HepG2 (cell line): ENCODE results near the gene CNIH3. TPM values are rescaled to one million over a fixed set of nuclear protein-coding genes. Genes with fewer than 3 reads are reported as not detected.

ENCODE experiments used
- ATAC-seq: fragments of 200-7000 bp; cut with Tn5 transposase; 3 replicates; pipeline ENCODE4 v1.9.1; 2020; ENCODE audit warnings: mild to moderate bottlenecking, moderate library complexity
- BruUV-seq: library from RNA; stranded (reverse); fragments of 400-500 nt; replicated peaks from 2 replicates; lab custom pipeline; 2021; lab: Mats Ljungman, UMichigan
- CTCF ChIA-PET: fragments of 300-600 bp; formaldehyde crosslinking; extraction: SDS; loops from one replicate; lab custom pipeline; 2021; ENCODE audit warnings: low total read pairs, inconsistent platforms, low intra/inter-chr PET ratio; lab: Yijun Ruan, JAX
- POLR2A ChIA-PET: fragments of 350-600 bp; sonication (Branson Sonifier 250); formaldehyde crosslinking; loops from one replicate; lab custom pipeline; 2020; ENCODE audit warnings: antibody characterized with exemption, inconsistent platforms; lab: Yijun Ruan, JAX
- DNase-seq: peaks from one replicate; pipeline ENCODE4 v3.0.0-alpha.2; 2015; ENCODE audit warnings: low spot score
- FAIRE-seq: peaks from 3 replicates; lab custom pipeline; 2011; peaks lifted over from hg19 to GRCh38; lab: Jason Lieb, UNC
- H2AFZ ChIP-seq: one replicate; pipeline ENCODE4 v1.6.1; 2011; ENCODE audit warnings: low read length, inconsistent platforms
- H3K27ac ChIP-seq: fragments of 300-600 bp; 3 replicates; pipeline ENCODE4 v1.8.0; 2011; ENCODE audit warnings: mixed run types, mild to moderate bottlenecking, mixed read lengths, low read length, inconsistent platforms; ENCODE audit not compliant: insufficient read depth; ENCODE audit errors: extremely low read length
- H3K27me3 ChIP-seq, 2 experiments: fragments of 200-600 bp in 1 of 2; 2 replicates in 1 of 2; 3 replicates in 1 of 2; pipeline versions ENCODE4 v1.6.0 to v1.8.0; 2011; ENCODE audit warnings: low read length in 2 of 2, mild to moderate bottlenecking in 2 of 2, moderate library complexity in 2 of 2, inconsistent platforms in 1 of 2; ENCODE audit not compliant: insufficient read depth in 2 of 2, control insufficient read depth in 1 of 2
- H3K36me3 ChIP-seq, 2 experiments: fragments of 200-600 bp in 1 of 2; replicated peaks in 1 of 2; 2 replicates in 1 of 2; 3 replicates in 1 of 2; pipeline versions ENCODE4 v1.5.1 to v1.8.0; 2011; ENCODE audit warnings: low read length in 2 of 2, inconsistent platforms in 1 of 2; ENCODE audit not compliant: insufficient read depth in 2 of 2, control insufficient read depth in 1 of 2
- H3K4me1 ChIP-seq: 2 replicates; pipeline ENCODE4 v1.5.1; 2012; ENCODE audit warnings: low read length, inconsistent platforms; ENCODE audit not compliant: insufficient read depth
- H3K4me2 ChIP-seq: 2 replicates; pipeline ENCODE4 v1.6.0; 2011; ENCODE audit warnings: low read depth, low read length, inconsistent platforms
- H3K4me3 ChIP-seq, 3 experiments: fragments of 200-600 bp in 1 of 3; sonication (generic), shearing (Covaris generic) in 1 of 3; replicated peaks in 1 of 3; 2 replicates each; pipeline ENCODE4 v1.5.1; 2011 to 2016; ENCODE audit warnings: low read length in 3 of 3, inconsistent platforms in 2 of 3, low read depth in 2 of 3, mild to moderate bottlenecking in 2 of 3, control low read depth in 1 of 3, mixed read lengths in 1 of 3; ENCODE audit not compliant: insufficient read depth in 1 of 3
- H3K79me2 ChIP-seq: one replicate; pipeline ENCODE4 v1.6.1; 2011; ENCODE audit warnings: low read length, inconsistent platforms; ENCODE audit not compliant: insufficient read depth
- H3K9ac ChIP-seq: 2 replicates; pipeline ENCODE4 v1.6.0; 2011; ENCODE audit warnings: mild to moderate bottlenecking, low read depth, low read length, inconsistent platforms; ENCODE audit not compliant: insufficient read depth
- H3K9me3 ChIP-seq: 2 replicates; pipeline ENCODE4 v1.5.1; 2012; ENCODE audit warnings: mild to moderate bottlenecking, low read length
- H4K20me1 ChIP-seq: 2 replicates; pipeline ENCODE4 v1.6.0; 2011; ENCODE audit warnings: inconsistent platforms, mild to moderate bottlenecking, low read length, moderate library complexity; ENCODE audit not compliant: insufficient read depth
- CENPX ChIP-seq: sonication (generic); formaldehyde crosslinking; IDR thresholded peaks from 2 replicates; pipeline ENCODE4 v1.9.0; 2021; ENCODE audit warnings: mild to moderate bottlenecking, missing genetic modification reagents, moderate library complexity
- HHEX ChIP-seq: IDR thresholded peaks from 2 replicates; pipeline ENCODE4 v1.6.1; 2016; ENCODE audit warnings: control low read depth
- HOXA7 ChIP-seq: sonication (generic); formaldehyde crosslinking; IDR thresholded peaks from 2 replicates; pipeline ENCODE4 v1.8.1; 2022; ENCODE audit warnings: mild to moderate bottlenecking, missing genetic modification reagents, moderate library complexity
- KAT8 ChIP-seq: IDR thresholded peaks from 2 replicates; pipeline ENCODE4 v1.6.1; 2016; ENCODE audit warnings: missing genetic modification reagents, missing compliant biosample characterization
- MYC ChIP-seq: sonication (generic); formaldehyde crosslinking; IDR thresholded peaks from 2 replicates; pipeline ENCODE4 v1.9.0; 2021; ENCODE audit warnings: missing genetic modification reagents, borderline replicate concordance
- NFATC3 ChIP-seq: sonication (generic); formaldehyde crosslinking; IDR thresholded peaks from 2 replicates; pipeline ENCODE4 v1.5.1; 2020; ENCODE audit warnings: mild to moderate bottlenecking, missing genetic modification reagents
- RFX3 ChIP-seq: IDR thresholded peaks from 2 replicates; pipeline ENCODE4 v1.6.1; 2016; ENCODE audit warnings: missing biosample characterization, missing genetic modification reagents
- RNF2 ChIP-seq: fragments of 450-650 bp; conservative IDR thresholded peaks from 2 replicates; pipeline ENCODE4 v1.6.1; 2016; ENCODE audit warnings: low read depth
- TOPORS ChIP-seq: sonication (generic); formaldehyde crosslinking; IDR thresholded peaks from 2 replicates; pipeline ENCODE4 v1.8.0; 2023; ENCODE audit warnings: mild to moderate bottlenecking, missing genetic modification reagents
- ZBTB38 ChIP-seq: sonication (generic); formaldehyde crosslinking; IDR thresholded peaks from 2 replicates; pipeline ENCODE4 v1.5.1; 2020; ENCODE audit warnings: mild to moderate bottlenecking, missing genetic modification reagents
- ZNF12 ChIP-seq: sonication (generic); formaldehyde crosslinking; IDR thresholded peaks from 2 replicates; pipeline ENCODE4 v1.5.0; 2020; ENCODE audit warnings: missing genetic modification reagents
- ZNF251 ChIP-seq: sonication (generic); formaldehyde crosslinking; IDR thresholded peaks from 2 replicates; pipeline ENCODE4 v1.9.0; 2021; ENCODE audit warnings: mild to moderate bottlenecking, missing genetic modification reagents
- WGBS: methylation state at CpG from one replicate; pipeline ENCODE4 v1.1.6; 2017; ENCODE audit warnings: low lambda C conversion rate; 5-methylcytosine and 5-hydroxymethylcytosine counted together
- in situ Hi-C: cut with HindIII; loops from 2 replicates; pipeline ENCODE4 v1.10.0; 2017; ENCODE audit warnings: low pct_unique_long_range_greater_than_20kb; ENCODE audit not compliant: extremely low pct_ligation_motif_present
- intact Hi-C: fragments of 100-400 bp; cut with micrococcal nuclease; formaldehyde crosslinking; loops from one replicate; pipeline ENCODE4 v1.10.0; 2022; ENCODE audit not compliant: unreplicated experiment
- polyA plus RNA-seq, 8 experiments: library from polyadenylated mRNA; depleted of rRNA in 3 of 8; stranded (reverse) in 7 of 8; unstranded in 1 of 8; fragments of >200 nt; fragmentation: Illumina TruSeq in 4 of 8; extraction: Trizol in 4 of 8; gene quantifications; 2 replicates each; pipeline versions ENCODE4 v1.2.1 to v1.2.3, GENCODE V29; 2011 to 2016; ENCODE audit warnings: low read depth in 4 of 8, missing spikeins in 1 of 8, mixed read lengths in 1 of 8; ENCODE audit not compliant: insufficient read depth in 1 of 8
- total RNA-seq, 5 experiments: library from RNA; depleted of rRNA; stranded (reverse); fragments of >200 nt; fragmentation: Illumina TruSeq; extraction: Trizol; gene quantifications; 2 replicates each; pipeline ENCODE4 v1.2.3, GENCODE V29; 2016; ENCODE audit warnings: low read depth in 1 of 5
- TF ChIP-seq, protein P1 (sequence below): sonication (generic); formaldehyde crosslinking; IDR thresholded peaks from 2 replicates; pipeline ENCODE4 v1.5.0; 2020; ENCODE audit warnings: missing genetic modification reagents
- TF ChIP-seq, protein P2 (sequence below): sonication (generic); formaldehyde crosslinking; IDR thresholded peaks from 2 replicates; pipeline ENCODE4 v1.4.0; 2020; ENCODE audit warnings: missing genetic modification reagents
- TF ChIP-seq, protein P3 (sequence below): sonication (generic); formaldehyde crosslinking; IDR thresholded peaks from 2 replicates; pipeline ENCODE4 v1.4.0; 2020; ENCODE audit warnings: missing genetic modification reagents
- TF ChIP-seq, protein P4 (sequence below): sonication (generic); formaldehyde crosslinking; IDR thresholded peaks from 2 replicates; pipeline ENCODE4 v1.4.0; 2020; ENCODE audit warnings: missing genetic modification reagents
- TF ChIP-seq, protein P5 (sequence below): sonication (generic); formaldehyde crosslinking; IDR thresholded peaks from 2 replicates; pipeline ENCODE4 v1.5.0; 2020; ENCODE audit warnings: missing genetic modification reagents

Gene CNIH3
- total and polyA plus RNA-seq, 2 of the 13 experiments (the other 11 are each of a cell fraction or from before 2014, with no cell fraction given) = 0.36 to 1.1 TPM

DNA sequence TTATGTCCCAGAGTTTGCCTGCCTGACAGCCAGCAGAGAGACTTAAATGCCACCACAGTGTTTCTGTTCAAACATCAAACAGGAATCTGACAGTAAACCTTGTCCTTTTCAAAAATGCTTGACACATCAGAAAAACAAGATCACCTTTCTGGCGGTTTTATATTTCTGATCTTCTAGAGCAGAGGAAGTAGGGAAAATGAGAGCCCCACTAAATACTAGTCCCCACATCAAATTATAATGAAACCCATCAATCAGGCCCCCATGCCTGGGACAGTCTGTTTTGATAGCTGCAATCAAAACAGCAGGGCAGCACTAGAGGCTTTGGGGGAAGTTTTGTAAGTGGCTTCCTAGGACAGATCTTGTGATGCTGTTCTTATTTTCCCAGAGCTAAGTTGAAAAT is 129.3 kb downstream of the CNIH3 start:
- intact Hi-C loops (no loop called here), in situ Hi-C loops (no loop called here)
- DNase-seq (no peak), FAIRE-seq (no peak), ATAC-seq (no peak)
- CTCF ChIA-PET = no interaction called here
- Histone ChIP-seq H3K9ac (no peak overlapping the region), H3K27ac (no peak overlapping the region), H3K4me2 (no peak overlapping the region), H3K4me1 (no peaks in the 10 kb centered on the region), H3K36me3 (no peaks in the 10 kb centered on the region), H3K79me2 (no peaks in the 10 kb centered on the region), H3K9me3 (no peaks in the 10 kb centered on the region), H3K4me3 (no peak overlapping the region), H4K20me1 (no peaks in the 10 kb centered on the region), H2AFZ (no peak overlapping the region), H3K27me3 (peaks cover 0 to 4% of the 10 kb centered on the region in 2 experiments; a peak in 1 of 5 replicates)
- no TSS peak for BruUV-seq
- WGBS = 64% methylated on average over 1 of the region's 1 CpG
- POLR2A ChIA-PET = no interaction called here
- TF ChIP-seq MYC (no peak), TOPORS (CRISPR knock-in tag) (no peak), CENPX (CRISPR knock-in tag) (no peak), ZNF251 (CRISPR knock-in tag) (no peak), KAT8 (CRISPR knock-in tag) (no peak), ZNF12 (CRISPR knock-in tag) (no peak), HOXA7 (CRISPR knock-in tag) (no peak), RFX3 (CRISPR knock-in tag) (no peak), HHEX (CRISPR knock-in tag) (no peak), ZBTB38 (no peak), NFATC3 (CRISPR knock-in tag) (no peak), RNF2 (no peak)
- TF ChIP-seq, protein P1, sequence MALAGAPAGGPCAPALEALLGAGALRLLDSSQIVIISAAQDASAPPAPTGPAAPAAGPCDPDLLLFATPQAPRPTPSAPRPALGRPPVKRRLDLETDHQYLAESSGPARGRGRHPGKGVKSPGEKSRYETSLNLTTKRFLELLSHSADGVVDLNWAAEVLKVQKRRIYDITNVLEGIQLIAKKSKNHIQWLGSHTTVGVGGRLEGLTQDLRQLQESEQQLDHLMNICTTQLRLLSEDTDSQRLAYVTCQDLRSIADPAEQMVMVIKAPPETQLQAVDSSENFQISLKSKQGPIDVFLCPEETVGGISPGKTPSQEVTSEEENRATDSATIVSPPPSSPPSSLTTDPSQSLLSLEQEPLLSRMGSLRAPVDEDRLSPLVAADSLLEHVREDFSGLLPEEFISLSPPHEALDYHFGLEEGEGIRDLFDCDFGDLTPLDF (CRISPR knock-in tag) = no peak
- TF ChIP-seq, protein P2, sequence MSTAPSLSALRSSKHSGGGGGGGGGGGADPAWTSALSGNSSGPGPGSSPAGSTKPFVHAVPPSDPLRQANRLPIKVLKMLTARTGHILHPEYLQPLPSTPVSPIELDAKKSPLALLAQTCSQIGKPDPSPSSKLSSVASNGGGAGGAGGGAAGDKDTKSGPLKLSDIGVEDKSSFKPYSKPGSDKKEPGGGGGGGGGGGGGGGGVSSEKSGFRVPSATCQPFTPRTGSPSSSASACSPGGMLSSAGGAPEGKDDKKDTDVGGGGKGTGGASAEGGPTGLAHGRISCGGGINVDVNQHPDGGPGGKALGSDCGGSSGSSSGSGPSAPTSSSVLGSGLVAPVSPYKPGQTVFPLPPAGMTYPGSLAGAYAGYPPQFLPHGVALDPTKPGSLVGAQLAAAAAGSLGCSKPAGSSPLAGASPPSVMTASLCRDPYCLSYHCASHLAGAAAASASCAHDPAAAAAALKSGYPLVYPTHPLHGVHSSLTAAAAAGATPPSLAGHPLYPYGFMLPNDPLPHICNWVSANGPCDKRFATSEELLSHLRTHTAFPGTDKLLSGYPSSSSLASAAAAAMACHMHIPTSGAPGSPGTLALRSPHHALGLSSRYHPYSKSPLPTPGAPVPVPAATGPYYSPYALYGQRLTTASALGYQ (CRISPR knock-in tag) = no peak
- TF ChIP-seq, protein P3, sequence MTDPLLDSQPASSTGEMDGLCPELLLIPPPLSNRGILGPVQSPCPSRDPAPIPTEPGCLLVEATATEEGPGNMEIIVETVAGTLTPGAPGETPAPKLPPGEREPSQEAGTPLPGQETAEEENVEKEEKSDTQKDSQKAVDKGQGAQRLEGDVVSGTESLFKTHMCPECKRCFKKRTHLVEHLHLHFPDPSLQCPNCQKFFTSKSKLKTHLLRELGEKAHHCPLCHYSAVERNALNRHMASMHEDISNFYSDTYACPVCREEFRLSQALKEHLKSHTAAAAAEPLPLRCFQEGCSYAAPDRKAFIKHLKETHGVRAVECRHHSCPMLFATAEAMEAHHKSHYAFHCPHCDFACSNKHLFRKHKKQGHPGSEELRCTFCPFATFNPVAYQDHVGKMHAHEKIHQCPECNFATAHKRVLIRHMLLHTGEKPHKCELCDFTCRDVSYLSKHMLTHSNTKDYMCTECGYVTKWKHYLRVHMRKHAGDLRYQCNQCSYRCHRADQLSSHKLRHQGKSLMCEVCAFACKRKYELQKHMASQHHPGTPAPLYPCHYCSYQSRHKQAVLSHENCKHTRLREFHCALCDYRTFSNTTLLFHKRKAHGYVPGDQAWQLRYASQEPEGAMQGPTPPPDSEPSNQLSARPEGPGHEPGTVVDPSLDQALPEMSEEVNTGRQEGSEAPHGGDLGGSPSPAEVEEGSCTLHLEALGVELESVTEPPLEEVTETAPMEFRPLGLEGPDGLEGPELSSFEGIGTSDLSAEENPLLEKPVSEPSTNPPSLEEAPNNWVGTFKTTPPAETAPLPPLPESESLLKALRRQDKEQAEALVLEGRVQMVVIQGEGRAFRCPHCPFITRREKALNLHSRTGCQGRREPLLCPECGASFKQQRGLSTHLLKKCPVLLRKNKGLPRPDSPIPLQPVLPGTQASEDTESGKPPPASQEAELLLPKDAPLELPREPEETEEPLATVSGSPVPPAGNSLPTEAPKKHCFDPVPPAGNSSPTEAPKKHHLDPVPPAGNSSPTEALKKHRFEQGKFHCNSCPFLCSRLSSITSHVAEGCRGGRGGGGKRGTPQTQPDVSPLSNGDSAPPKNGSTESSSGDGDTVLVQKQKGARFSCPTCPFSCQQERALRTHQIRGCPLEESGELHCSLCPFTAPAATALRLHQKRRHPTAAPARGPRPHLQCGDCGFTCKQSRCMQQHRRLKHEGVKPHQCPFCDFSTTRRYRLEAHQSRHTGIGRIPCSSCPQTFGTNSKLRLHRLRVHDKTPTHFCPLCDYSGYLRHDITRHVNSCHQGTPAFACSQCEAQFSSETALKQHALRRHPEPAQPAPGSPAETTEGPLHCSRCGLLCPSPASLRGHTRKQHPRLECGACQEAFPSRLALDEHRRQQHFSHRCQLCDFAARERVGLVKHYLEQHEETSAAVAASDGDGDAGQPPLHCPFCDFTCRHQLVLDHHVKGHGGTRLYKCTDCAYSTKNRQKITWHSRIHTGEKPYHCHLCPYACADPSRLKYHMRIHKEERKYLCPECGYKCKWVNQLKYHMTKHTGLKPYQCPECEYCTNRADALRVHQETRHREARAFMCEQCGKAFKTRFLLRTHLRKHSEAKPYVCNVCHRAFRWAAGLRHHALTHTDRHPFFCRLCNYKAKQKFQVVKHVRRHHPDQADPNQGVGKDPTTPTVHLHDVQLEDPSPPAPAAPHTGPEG (CRISPR knock-in tag) = no peak
- TF ChIP-seq, protein P4, sequence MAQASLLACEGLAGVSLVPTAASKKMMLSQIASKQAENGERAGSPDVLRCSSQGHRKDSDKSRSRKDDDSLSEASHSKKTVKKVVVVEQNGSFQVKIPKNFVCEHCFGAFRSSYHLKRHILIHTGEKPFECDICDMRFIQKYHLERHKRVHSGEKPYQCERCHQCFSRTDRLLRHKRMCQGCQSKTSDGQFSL = no peak
- TF ChIP-seq, protein P5, sequence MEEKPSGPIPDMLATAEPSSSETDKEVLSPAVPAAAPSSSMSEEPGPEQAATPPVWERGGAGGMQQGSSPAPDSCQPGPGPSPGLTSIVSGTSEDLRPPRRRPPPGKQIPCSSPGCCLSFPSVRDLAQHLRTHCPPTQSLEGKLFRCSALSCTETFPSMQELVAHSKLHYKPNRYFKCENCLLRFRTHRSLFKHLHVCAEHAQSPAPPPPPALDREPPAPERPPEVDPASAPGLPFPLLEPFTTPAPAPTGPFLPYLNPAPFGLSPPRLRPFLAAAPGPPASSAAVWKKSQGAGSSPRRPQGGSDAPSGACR (CRISPR knock-in tag) = no peak
